PC-9 (cell line): ENCODE data around the gene SCAMP3. TPM values are rescaled to one million over a fixed set of nuclear protein-coding genes. Genes with fewer than 3 reads are reported as not detected.

ENCODE experiments used
- BruUV-seq: library from RNA; stranded (reverse); fragments of 400-500 nt; replicated peaks from 2 replicates; lab custom pipeline; 2021; lab: Mats Ljungman, UMichigan
- CTCF ChIA-PET: fragments of 300-600 bp; sonication (Branson Sonifier 250); formaldehyde crosslinking; loops from one replicate; lab custom pipeline; 2022; ENCODE audit warnings: antibody characterized with exemption; lab: Charles Lee
- POLR2A ChIA-PET: fragments of 300-600 bp; sonication (Branson Sonifier 250); formaldehyde crosslinking; loops from one replicate; lab custom pipeline; 2022; ENCODE audit warnings: antibody characterized with exemption; ENCODE audit not compliant: unreplicated experiment; lab: Charles Lee
- DNase-seq, 2 experiments: peaks; one replicate each; pipeline versions ENCODE4 v3.0.0 to v3.0.0-alpha.2; 2015 to 2022; ENCODE audit warnings: mixed read lengths in 1 of 2
- H2AFZ ChIP-seq: fragments of 200-600 bp; sonication (generic); 2 replicates; pipeline ENCODE4 v1.8.1; 2017; ENCODE audit warnings: antibody characterized with exemption
- H3F3A ChIP-seq: fragments of 200-600 bp; sonication (generic); 2 replicates; pipeline ENCODE4 v1.8.1; 2017; ENCODE audit warnings: antibody characterized with exemption, mild to moderate bottlenecking, low read depth; ENCODE audit not compliant: insufficient read depth
- H3K27ac ChIP-seq: fragments of 200-600 bp; sonication (generic); 2 replicates; pipeline ENCODE4 v1.6.1; 2016; ENCODE audit warnings: mixed run types
- H3K27me3 ChIP-seq: fragments of 200-600 bp; sonication (generic); 2 replicates; pipeline ENCODE4 v1.6.1; 2016; ENCODE audit warnings: low read depth, mixed run types; ENCODE audit not compliant: insufficient read depth
- H3K36me3 ChIP-seq: fragments of 200-600 bp; sonication (generic); 2 replicates; pipeline ENCODE4 v1.6.1; 2016; ENCODE audit warnings: low read depth, mixed run types
- H3K4me1 ChIP-seq: fragments of 200-600 bp; sonication (generic); replicated peaks from 2 replicates; pipeline ENCODE4 v1.6.1; 2016; ENCODE audit warnings: mixed run types; ENCODE audit not compliant: insufficient read depth
- H3K4me2 ChIP-seq: fragments of 200-600 bp; sonication (generic); 2 replicates; pipeline ENCODE4 v1.6.1; 2017; ENCODE audit warnings: mixed run types
- H3K4me3 ChIP-seq: fragments of 200-600 bp; sonication (generic); 2 replicates; pipeline ENCODE4 v1.6.1; 2016; ENCODE audit warnings: mixed run types
- H3K79me2 ChIP-seq: fragments of 200-600 bp; sonication (generic); 2 replicates; pipeline ENCODE4 v1.6.1; 2017; ENCODE audit warnings: low read depth, mixed run types
- H3K9me2 ChIP-seq: fragments of 200-600 bp; sonication (generic); 2 replicates; pipeline ENCODE4 v1.8.1; 2017; ENCODE audit warnings: mild to moderate bottlenecking; ENCODE audit not compliant: insufficient read depth
- H3K9me3 ChIP-seq: fragments of 200-600 bp; sonication (generic); 2 replicates; pipeline ENCODE4 v1.8.1; 2016; ENCODE audit warnings: low read depth; ENCODE audit not compliant: insufficient read depth
- H4K20me1 ChIP-seq: fragments of 200-600 bp; sonication (generic); 2 replicates; pipeline ENCODE4 v1.8.1; 2017; ENCODE audit not compliant: insufficient read depth
- EZH2 ChIP-seq: fragments of 200-600 bp; sonication (generic); IDR thresholded peaks from 2 replicates; pipeline ENCODE4 v1.8.0; 2017; ENCODE audit warnings: antibody characterized with exemption, low read depth
- intact Hi-C: fragments of 100-400 bp; cut with micrococcal nuclease; formaldehyde crosslinking; loops from one replicate; pipeline ENCODE4 v1.10.0; 2022; ENCODE audit not compliant: unreplicated experiment
- total RNA-seq: library from RNA; stranded (reverse); gene quantifications from 2 replicates; pipeline ENCODE4 v1.2.3, GENCODE V29; 2021
- TF ChIP-seq, protein P1 (sequence below): fragments of 200-600 bp; sonication (generic); conservative IDR thresholded peaks from 2 replicates; pipeline ENCODE4 v1.6.1; 2017; ENCODE audit warnings: mixed run types, antibody characterized with exemption, mild to moderate bottlenecking, moderate library complexity

SCAMP3 gene
- total RNA-seq, 1 experiment from 2014 or later: 64.1 TPM

- no peak overlapping the region for H3K27ac ChIP-seq
- no peak for DNase-seq
- intact Hi-C loops: no loop called here
- ChIA-PET POLR2A (no interaction called here), CTCF (no interaction called here)
- no peaks in the 10 kb centered on the region for H3K27me3 ChIP-seq
- H3K9me3 ChIP-seq: no peaks in the 10 kb centered on the region
- peaks cover 13% of the 10 kb centered on the region for H4K20me1 ChIP-seq
- peaks cover 10% of the 10 kb centered on the region for H3K4me1 ChIP-seq
- no peak overlapping the region for H3K4me2 ChIP-seq
- peaks cover 28% of the 10 kb centered on the region for H3K79me2 ChIP-seq
- no peak for TF ChIP-seq EZH2
- TF ChIP-seq, protein P1, sequence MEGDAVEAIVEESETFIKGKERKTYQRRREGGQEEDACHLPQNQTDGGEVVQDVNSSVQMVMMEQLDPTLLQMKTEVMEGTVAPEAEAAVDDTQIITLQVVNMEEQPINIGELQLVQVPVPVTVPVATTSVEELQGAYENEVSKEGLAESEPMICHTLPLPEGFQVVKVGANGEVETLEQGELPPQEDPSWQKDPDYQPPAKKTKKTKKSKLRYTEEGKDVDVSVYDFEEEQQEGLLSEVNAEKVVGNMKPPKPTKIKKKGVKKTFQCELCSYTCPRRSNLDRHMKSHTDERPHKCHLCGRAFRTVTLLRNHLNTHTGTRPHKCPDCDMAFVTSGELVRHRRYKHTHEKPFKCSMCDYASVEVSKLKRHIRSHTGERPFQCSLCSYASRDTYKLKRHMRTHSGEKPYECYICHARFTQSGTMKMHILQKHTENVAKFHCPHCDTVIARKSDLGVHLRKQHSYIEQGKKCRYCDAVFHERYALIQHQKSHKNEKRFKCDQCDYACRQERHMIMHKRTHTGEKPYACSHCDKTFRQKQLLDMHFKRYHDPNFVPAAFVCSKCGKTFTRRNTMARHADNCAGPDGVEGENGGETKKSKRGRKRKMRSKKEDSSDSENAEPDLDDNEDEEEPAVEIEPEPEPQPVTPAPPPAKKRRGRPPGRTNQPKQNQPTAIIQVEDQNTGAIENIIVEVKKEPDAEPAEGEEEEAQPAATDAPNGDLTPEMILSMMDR: no peak
- H3K36me3 ChIP-seq: peaks cover 33% of the 10 kb centered on the region
- no peaks in the 10 kb centered on the region for H3K9me2 ChIP-seq
- peaks cover 70% of the 10 kb centered on the region for H3F3A ChIP-seq
- H3K4me3 ChIP-seq: no peak overlapping the region
- H2AFZ ChIP-seq: no peak overlapping the region
- BruUV-seq: no TSS peak
These were observed 6.5 kb upstream of the SCAMP3 start for GRCh38 chr1:155268630-155269029.

DNA sequence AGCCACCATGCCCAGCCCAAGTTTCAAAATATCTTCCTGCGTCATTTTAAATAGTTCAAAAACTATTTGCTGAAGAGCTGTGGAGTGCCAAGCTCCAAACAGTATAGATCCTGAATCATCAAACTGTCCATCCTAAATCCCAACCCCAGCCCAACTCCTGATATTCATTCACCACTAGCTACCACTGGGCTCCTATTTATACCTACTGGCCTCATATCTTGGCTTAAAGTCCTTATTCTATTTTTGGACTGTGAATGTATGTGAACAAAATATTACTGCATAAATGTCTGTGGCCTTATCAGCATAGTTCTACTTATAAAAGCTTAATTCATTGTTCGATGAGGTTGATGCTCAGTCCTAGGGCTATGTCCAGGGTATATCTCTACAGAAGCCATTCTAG lies 5.2 kb upstream of the SCAMP3 start:
- Histone ChIP-seq H3K79me2 (peaks cover 21% of the 10 kb centered on the region), H4K20me1 (peaks cover 8% of the 10 kb centered on the region), H2AFZ (no peak overlapping the region), H3K27me3 (no peaks in the 10 kb centered on the region), H3K9me2 (no peaks in the 10 kb centered on the region), H3K27ac (no peak overlapping the region), H3F3A (peaks cover 73% of the 10 kb centered on the region), H3K4me1 (peaks cover 12% of the 10 kb centered on the region), H3K9me3 (no peaks in the 10 kb centered on the region), H3K36me3 (peaks cover 33% of the 10 kb centered on the region), H3K4me2 (no peak overlapping the region), H3K4me3 (no peak overlapping the region)
- ChIA-PET POLR2A (no interaction called here), CTCF (no interaction called here)
- no TSS peak for BruUV-seq
- TF ChIP-seq, protein P1: no peak
- TF ChIP-seq EZH2: no peak
- intact Hi-C loops: no loop called here
- no peak for DNase-seq

GRCh38 chr1:155266553-155266952 lies 4.4 kb upstream of the SCAMP3 start:
- ChIA-PET POLR2A (no interaction called here), CTCF (no interaction called here)
- intact Hi-C loops: no loop called here

More at GRCh38 chr1:155266553-155266952, 4.4 kb upstream of the SCAMP3 start:
- no peak overlapping the region for H2AFZ ChIP-seq
- no peak for DNase-seq
- no peak overlapping the region for H3K27ac ChIP-seq
- H3K9me3 ChIP-seq: no peaks in the 10 kb centered on the region
- H3K4me2 ChIP-seq: no peak overlapping the region
- peaks cover 6% of the 10 kb centered on the region for H3K4me1 ChIP-seq
- no peak for TF ChIP-seq EZH2
- TF ChIP-seq, protein P1: no peak
- no TSS peak for BruUV-seq
- H3K27me3 ChIP-seq: no peaks in the 10 kb centered on the region
- H3F3A ChIP-seq: peaks cover 73% of the 10 kb centered on the region
- no peaks in the 10 kb centered on the region for H3K9me2 ChIP-seq
- no peak overlapping the region for H3K4me3 ChIP-seq
- H3K79me2 ChIP-seq: peaks cover 13% of the 10 kb centered on the region
- H3K36me3 ChIP-seq: peaks cover 33% of the 10 kb centered on the region
- H4K20me1 ChIP-seq: peaks cover 5% of the 10 kb centered on the region
